Colon (tissue), 2 donors: ENCODE data around the gene YTHDF1.
"Not testable (repeated sequence)": the region's sequence is repeated elsewhere in the genome, so short reads cannot be mapped to it uniquely, and the experiment has no call there.

Experiments used
- FAIRE-seq: peaks from 2 replicates; lab custom pipeline; 2012; peaks lifted over from hg19 to GRCh38; lab: Jason Lieb, UNC
- donor health status: control.
- donor health status: control.

The YTHDF1 gene

DNA sequence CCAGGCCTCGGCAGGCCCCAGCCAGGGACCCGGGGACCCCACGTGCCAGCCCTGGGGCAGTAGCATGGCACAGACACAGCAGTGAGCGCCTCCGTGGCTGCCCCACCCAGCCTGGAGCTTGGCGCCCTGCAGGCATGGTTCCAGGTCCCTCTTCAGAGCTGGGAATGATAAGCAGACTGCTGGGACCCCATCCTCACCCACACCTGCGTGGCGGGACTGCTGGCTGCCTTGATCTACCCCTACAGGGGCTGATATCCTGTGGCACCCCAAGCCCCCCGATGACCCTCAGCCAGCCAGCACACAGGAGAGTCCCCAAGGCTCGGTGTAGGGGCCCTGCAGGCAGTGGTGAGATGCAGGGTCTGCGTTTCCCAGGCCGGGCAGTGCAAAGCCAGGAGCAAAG is 47.1 kb downstream of the YTHDF1 start:
- FAIRE-seq = no peak

- no peak for FAIRE-seq
These were observed 47.9 kb downstream of the YTHDF1 start for GRCh38 chr20:63167918-63168520.

- FAIRE-seq = no peak
These were observed 48.7 kb downstream of the YTHDF1 start for GRCh38 chr20:63167026-63167917.

DNA sequence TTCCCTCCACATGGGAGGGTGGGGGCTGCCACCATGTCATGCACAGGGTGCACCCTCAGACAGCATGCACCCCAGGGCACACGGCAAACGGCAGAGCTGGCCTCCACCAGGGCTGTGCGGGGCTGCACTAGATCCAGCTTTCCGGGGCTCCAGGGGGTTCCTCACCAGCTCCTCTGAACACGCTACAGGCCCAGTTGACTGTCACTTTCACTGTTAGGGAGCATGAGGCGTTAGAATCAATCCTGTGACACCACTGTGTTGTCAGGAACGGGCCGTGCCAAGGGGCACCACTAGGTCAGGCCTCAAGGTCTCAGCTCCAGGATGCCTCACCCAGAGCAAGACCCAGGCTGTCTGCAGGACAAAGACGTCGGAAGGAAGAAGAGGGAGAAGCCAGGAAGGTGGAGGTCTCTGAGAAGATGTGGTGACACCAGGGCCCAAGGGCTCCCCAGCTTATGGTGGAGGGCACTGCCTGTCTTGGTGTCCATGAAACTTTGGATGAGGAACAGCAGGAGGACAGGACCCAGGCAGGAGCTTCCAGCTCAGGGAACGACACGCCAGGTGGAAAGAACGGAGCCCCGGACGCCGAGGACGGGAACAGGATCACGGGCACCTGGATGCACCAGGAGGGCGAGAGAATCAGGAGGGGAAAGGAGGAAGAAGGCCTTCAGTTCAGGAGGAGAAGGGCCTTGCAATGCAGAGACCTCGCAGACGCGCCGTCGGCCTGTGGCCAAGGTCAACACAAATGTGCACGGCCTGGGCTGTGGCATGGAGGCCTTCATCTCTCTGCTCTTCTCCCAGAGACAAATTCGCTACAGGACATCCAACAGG is 49.5 kb downstream of the YTHDF1 start:
- no peak for FAIRE-seq

DNA sequence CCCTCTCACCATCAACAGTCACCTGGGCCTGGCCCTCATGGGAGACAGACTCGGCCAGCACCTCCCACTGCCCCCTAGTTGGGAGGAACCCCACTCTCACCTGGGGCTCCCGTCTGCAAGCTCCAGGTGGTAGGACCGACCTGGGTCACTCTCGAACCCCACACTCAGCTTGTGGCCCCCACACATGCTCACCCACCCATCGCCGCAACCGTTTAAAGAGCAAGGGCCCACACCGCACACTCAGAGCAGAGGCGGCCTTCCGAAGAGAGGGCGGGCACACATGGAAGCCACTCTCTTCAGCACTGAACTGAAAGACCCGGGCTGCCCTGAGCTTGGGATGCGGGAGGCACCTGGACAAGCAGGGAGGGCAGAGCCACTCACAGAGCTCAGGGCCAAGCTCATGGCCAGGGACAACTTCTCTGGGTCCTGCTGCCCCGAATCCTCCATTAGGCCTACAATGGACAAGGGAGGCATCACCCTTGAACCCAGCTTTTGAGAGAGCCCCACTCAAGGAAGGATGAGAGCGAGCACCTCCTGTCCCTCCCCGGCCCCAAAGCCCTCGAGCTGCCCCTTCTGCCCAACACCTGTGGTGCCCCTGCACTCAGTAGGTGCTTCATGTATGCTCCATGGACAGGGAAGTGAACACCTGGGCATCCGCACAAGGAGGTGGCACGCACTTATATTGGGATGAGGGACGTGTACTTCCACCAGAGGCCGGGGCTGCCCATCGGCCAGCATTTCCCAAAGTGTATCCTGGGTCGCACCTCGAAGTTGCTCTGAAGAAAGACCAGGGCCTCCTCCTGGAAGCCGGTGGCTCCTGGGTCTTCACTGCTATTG is 50.4 kb downstream of the YTHDF1 start:
- FAIRE-seq = no peak

- FAIRE-seq = no peak
These were observed 51.2 kb downstream of the YTHDF1 start for GRCh38 chr20:63164484-63165355.

- no peak for FAIRE-seq
These were observed 52.1 kb downstream of the YTHDF1 start for GRCh38 chr20:63163596-63164483.

GRCh38 chr20:63163171-63163570 is 52.8 kb downstream of the YTHDF1 start:
- FAIRE-seq = no peak

DNA sequence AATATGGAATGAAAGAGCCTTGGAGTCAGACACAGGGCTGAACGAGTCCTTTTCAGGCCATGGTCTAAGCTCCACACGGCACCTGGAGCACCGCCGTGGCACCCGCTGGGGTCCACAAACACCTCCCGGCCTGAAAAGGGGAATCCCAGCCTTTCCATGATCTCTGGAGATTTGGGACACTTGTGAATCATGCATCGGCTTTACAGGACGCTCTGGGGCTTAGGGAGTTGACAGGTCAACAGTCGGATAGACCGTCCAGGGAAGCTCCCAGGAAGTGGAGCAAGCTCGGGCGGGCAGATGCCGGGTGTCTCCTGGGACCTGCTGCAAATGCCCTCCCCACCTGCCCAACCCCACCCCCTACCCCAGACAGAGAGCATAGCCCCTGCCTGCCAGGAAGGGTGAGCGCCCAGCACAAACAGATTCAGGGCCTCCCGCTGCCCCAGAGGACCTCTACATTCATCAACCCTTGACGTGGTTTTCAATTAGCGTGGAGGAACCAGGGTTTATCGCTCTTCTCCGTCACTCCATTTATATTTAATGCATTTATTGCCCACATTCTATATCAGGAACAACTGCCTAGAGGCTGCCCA is 53.6 kb downstream of the YTHDF1 start:
- no peak for FAIRE-seq

DNA sequence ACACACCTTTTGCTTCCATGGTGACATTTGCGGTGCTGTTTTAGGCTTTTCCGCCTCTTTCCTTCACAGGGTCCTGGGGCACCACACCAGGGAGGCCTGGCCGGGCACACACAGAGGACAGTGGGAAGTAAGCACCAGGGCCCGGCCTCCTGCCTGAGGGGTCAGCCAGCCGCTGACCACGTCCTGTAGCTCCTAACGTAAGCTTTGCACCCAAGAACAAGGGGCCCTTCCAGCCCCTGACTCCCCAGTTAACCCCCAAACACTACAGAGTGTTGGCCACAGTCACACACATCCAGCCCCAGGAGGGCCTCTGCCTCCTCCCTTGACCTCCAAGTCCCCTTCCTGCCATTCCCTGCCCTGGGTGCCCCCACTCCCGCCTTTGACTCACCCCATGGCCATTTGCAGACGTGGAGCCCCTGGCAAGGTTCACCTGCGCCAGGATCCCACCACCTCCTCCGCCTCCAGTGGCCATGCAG is 54.7 kb downstream of the YTHDF1 start:
- no peak for FAIRE-seq

- FAIRE-seq = no peak
These were observed 55.2 kb downstream of the YTHDF1 start for GRCh38 chr20:63160641-63161175.

DNA sequence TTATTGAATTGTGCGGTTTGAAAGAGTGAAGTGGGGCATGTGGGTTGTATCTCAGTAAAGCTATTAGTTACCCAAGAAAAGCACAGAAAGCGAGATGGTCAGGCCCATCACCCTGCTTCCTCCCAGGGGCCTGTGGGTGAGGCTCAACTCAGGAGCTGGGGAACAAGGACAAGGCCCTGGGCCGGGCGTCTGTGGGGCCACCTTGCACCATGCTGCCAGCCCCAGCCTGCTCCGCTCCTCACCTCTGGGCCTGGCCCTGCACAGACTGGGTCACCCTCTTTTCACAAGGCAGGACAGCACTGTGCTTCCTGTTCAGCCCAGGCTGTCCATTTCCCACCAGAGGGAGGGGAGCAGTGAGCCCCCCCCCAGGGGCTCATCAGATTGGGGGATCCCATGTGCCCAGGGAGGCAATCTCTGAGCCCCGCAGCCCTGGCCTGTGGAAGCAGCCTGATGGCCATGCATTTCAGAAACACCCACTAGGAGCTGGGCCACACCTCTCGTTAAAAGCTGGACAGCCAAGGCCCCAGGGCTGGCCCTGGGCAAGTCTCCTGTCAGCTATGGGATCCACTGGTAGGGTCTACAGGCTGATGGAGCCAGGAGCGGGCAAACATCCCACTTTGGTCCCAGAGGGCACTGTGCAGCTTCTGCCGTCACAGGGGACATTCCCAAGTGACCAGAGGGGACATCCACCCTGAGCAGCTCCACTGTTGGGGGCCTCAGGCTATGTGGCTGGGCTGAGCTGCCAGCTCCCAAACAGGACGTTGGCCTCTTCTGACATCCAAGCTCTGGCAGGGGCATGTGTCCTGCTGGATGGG is 55.9 kb downstream of the YTHDF1 start:
- no peak for FAIRE-seq

DNA sequence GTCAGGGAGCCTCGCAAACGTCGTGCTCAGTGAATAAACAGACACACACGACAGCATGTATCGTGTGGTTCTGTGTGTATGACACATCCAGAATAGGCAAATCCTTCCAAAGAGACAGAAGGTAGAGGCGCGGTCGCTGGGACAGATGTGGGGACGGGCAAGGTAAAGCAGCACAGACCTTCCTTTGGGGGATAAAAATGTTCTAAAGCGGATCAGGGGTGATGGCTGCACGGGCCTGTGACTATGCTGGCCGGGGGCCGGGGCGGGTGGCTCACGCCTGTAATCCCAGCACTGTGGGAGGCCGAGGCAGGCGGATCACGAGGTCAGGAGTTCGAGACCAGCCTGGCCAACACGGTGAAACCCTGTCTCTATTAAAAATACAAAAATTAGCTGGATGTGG is 56.7 kb downstream of the YTHDF1 start:
- FAIRE-seq = not testable (repeated sequence)

DNA sequence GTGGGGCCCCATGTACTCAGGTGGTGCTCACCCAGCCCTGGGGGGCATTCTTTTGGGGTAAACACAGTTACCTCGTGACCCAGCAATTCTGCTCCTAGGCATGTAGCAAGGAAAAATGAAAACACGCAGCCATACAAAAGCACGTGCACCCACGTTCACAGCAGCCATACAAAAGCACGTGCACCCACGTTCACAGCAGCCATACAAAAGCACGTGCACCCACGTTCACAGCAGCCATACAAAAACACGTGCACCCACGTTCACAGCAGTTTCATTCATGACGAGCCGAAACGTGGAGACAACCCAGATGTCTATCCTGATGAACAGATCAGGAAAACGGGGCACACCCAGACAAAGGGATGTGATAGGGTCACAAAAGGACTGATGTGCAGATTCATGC is 57.1 kb downstream of the YTHDF1 start:
- no peak for FAIRE-seq

DNA sequence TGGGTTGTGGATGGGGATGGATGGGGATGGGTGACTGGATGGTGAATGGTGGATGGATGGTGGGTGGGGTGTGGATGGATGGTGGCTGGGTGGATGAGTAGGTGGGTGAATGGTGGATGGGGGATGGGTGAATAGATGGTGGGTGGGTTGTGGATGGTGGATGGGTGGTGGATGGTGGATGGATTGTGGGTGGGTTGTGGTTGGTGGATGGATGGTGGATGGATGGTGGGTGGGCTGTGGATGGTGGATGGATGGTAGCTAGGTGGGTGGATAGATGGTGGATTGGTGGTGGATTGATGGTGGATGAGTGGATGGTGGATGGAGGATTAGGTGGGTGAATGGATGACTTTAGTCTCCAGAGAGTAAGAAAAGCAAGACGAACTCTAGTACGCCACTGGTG is 57.6 kb downstream of the YTHDF1 start:
- no peak for FAIRE-seq

- not testable (repeated sequence) for FAIRE-seq
These were observed 58.5 kb downstream of the YTHDF1 start for GRCh38 chr20:63157431-63157830.

- no peak for FAIRE-seq
These were observed 59.7 kb downstream of the YTHDF1 start for GRCh38 chr20:63156221-63156671.
